GM18870 (cell line): Measurements from ENCODE around the gene STT3A.
"Not testable (repeated sequence)": the region's sequence is repeated elsewhere in the genome, so short reads cannot be mapped to it uniquely, and the experiment has no call there.

ENCODE experiments used
- ATAC-seq: cut with Tn5 transposase; IDR thresholded peaks from one replicate; pipeline ENCODE4 v1.9.1; 2021; ENCODE audit warnings: moderate library complexity; ENCODE audit not compliant: unreplicated experiment

Gene STT3A

DNA sequence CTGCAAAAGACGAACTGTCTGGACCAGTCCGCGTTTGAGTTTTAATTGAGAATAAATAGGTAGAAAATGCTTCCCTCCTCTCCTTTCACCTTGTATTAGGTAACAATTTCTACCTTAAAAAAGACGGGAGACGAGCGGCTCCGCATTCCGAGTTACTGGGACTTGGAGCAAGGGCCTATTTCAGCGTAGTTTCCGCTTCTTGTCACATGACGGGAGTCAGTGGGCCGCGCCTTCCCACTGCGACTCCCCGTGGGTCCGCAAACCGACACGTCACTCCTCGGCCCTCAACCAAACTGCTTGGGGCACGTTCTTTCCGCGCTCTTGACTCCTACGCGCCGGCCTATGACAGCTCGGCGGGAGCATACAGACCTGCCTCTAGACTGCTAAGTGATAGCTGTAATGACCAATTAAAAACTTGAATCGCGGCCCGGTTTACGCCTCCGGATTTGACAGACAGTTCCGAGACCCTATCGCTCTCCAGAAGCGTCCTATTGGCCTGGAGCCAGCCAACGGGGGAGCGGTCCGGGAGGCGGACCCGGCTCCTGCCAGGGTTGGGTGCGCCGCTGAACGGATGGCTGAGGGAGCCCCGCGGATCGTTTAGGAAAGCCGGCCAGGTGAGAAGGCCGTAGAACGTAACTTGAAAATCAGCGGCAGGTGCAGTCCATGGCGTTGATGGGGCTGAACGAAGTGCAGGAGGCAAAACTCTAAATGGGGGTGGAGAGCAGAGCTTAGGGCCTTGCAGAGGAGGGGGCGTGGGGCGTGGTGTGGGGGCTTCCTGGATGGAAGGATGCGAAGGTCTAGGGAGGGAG is at the start of gene STT3A:
Gene STT3A, plus strand, starts transcription at position 548 of the 809 bp plus-strand sequence. CDS start 3,064 bp downstream, outside the sequence.
- ATAC-seq, result peak; percentile 98

DNA sequence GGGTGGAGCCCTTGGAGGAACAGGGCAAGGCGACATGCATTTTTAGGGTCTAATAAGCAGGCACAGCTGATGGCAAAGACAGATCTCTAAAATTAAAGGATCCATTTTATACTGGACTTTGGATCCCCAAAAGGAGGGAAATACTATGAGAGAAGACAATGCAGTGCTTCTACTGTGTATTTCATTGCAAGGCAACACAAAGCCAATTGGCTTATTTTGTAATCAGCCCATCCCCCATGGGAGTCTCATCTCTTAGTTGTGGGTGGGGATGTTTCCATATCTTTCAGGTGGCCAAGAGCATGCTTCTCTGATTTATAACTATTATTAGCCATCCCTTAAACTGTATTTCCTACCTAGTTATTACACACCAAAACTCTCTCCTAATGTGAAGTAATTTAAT is 41.9 kb upstream of the STT3A start:
- no peak for ATAC-seq

DNA sequence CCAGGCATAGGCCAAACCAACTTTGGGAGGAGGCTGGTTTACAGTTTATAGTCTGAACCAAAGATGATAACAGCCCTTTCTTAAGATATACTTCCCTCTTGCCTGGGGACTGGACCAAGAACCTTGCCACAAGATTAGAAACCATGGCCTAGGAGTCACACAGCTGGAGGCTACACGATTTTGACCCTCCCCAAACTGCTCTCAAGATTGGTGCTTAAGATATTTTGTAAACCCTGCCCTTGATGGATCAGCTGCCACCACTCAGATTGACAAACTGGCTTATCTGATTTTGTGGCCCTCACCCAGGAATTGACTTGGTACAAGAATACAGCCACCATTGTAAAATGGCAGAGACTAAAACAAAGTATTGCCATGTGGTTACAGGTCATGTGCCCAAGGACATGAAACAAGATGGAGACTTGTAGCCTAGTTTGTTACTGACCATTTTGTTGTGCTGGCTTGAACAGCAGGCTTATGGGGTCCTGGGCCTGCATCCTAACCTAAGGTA is 40.8 kb upstream of the STT3A start:
- no peak for ATAC-seq

DNA sequence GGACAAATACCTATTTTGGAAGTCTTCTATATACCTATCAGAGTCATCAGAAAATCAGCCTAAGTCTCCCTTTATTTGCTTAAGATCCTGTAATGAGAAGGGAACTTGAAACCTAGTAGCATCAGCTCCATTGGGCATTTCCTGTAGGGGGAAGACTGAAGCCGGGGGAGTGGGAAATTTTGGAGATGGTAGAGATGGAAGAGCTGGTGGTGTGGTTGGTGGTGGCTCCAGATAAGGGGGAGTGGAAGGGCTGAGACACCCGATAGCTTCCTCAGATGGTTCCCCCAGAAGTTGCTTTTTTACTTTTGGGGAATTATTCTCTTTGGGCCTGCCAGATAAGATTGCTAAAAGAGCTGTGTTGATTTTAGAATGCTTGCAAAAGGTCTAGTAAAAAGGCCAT is 39.7 kb upstream of the STT3A start:
- ATAC-seq, result no peak

DNA sequence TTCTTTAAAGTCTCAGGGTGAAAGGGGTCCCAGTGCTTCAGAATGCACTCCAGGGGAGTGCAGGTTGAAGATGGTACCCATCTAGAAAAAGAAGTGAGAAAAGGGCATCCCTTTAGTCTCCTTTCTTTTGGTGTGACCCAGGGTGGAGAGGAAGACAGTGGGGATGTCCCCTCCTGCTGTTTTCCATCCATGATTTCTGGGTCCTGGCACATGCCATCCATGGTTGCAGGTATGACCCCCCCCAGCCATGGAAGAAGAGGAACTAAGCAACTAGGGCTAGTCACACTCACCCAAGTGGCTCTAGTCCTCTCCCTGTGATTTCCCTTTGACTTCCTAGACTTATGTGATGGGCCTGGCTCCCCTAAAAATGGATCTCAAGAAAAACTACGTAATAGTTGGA is 39.3 kb upstream of the STT3A start:
- ATAC-seq, result no peak

DNA sequence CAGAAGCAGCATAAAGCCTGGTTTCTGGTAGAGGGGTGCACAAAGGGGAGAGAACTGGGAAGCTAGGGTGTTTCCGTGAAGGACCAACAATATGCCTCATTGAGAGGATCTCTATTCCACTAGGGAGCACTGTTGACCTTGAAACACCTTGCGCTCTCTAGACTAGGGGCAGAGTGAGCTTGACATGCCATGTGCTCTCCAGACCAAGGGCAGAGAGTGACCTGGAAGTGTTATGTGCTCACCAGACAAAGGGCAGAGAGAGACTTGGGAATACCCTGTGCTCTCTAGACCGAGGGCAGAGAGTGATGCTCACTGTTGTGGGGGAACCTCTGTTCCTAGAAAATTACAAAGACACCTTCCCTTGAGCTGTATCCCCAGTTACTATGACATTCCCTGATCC is 38.6 kb upstream of the STT3A start:
- ATAC-seq, result no peak

DNA sequence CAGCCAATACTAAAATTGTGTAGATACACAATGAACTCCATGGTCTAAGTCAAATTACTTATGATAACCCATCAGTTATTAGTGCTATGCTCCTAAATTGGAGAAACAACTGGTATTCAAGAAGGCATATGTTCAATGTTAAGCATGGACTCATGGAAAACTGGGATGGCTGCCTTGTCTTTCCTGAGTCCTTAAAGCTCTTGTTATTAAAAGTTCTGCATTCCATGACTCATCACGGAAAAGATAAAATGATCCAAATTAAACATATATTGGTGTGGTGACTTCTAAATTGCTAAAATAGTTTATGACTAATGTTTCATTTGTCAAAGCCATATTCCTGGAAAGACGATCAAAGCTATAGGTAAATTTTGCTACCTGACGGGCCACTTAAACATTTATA is 32.8 kb upstream of the STT3A start:
- no peak for ATAC-seq

DNA sequence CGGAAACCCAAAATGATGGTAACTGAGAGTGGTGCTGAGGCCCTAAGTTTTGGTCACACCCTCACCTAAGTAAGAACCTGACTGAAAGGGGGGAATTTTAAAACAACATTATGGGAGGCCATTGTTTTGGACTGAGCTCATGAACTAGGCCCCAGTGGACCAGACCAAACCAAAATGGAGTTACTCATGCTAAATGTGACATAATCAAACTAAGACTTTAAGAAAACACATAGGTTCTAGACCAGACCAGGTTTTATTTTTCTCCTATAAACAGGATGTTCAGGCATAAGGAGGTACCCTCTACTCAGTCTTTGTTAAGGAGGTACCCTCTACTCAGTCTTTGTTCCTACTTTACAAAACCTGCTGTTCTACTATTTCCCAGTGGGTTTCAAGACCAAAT is 30.7 kb upstream of the STT3A start:
- no peak for ATAC-seq

DNA sequence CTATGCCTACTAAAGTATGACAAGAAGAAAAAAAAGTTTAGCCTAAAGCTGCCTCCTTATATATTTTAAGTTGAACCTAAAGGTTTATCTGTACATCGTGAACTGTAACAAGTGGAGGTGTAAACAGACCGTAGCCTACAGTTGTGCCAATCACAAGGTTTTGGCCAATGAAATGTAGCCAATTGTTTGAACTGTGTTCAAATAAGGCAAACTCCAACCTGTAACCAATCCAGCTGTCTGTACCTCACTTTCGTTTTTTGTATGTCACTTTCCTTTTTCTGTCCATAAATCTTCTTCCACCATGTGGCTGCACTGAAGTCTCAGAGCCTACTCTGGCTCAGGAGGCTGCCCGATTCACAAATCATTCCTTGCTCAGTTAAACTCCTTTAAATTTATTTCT is 30.2 kb upstream of the STT3A start:
- ATAC-seq, result no peak

DNA sequence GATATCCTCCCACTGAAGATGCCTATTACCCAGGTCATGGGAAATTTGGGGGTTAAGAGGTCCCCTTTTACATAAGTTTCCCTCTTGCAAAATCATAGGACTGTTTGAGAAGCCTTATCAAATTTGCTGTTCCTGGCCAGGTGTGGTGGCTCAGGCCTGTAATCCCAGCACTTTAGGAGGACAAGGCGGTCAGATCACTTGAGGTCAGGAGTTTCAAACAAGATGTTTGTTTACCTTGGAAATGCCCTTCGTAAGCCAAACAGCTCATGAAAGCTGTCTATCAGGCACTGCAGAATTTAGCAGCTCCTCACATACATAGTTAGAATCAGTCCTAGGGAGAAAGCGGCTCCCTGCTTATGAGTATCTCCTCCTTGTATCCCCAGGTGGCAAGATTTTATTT is 28.3 kb upstream of the STT3A start:
- ATAC-seq, result no peak

DNA sequence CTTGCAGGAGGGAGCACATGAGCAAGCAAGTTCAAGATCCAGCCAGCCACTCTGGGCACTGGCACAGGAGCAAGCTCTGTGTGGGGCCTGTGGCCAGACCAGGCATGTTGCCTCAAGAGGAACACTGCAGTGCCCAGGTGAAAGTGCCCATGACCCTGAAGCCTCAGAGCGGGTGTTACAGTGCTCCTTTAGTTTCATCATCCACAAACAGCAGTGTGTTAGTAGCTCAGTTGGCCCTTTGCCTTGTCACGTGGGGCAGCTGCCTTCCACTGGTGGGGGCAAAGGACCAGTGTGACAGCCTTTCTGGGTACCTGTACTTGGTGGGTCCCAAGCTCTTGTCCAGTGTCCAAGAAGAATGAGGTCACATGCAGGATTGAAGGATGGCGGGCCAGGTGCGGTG is 26.4 kb upstream of the STT3A start:
- ATAC-seq, result no peak

DNA sequence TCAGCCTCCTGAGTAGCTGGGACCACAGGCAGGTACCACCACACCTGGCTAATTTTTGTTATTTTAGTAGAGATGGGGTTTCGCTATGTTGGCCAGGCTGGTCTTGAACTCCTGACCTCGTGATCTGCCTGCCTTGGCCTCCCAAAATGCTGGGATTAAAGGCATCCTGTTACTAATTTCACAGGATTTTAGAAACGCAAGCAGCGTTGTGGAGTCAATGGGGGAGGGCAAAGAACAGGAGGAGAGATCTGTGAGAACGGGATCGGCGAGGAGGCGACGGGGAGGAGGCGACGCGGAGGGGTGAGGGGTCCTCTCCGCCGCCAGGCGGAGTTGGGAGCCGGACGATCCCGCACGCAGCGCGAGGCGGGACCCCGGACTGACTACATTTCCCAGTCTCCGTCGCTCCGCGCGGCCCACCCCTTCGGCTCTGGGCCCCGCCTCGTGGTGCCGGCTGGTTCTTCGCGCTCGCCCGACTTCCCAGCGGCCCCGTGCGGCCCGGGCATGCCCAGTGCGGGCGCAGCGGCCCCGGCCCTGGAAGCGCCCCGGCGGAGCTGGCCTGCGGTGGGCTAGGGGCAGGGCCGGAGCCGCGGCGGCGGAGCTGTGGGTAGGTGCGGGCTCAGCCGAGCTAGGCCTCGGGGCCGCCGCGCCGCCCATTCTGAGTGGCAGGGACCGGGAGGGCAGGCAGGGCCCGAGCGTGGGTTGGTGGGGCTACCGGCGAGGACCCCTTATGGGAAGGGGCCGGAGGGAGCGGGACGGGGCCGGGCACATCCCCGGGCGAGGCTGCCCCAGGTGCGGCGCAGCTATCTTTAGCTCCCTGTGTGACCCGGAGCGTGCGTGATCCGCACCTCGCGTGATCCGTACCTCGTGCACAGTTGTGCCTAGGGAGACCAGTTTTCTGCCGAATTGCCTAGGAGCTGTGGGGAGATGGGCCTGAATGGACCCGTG is 23.4 kb upstream of the STT3A start, which contains the start of gene EI24:
Gene EI24, plus strand, starts transcription at position 508 of the 945 bp plus-strand sequence. CDS start 3,051 bp downstream, outside the sequence.
- ATAC-seq, result peak; percentile 83

DNA sequence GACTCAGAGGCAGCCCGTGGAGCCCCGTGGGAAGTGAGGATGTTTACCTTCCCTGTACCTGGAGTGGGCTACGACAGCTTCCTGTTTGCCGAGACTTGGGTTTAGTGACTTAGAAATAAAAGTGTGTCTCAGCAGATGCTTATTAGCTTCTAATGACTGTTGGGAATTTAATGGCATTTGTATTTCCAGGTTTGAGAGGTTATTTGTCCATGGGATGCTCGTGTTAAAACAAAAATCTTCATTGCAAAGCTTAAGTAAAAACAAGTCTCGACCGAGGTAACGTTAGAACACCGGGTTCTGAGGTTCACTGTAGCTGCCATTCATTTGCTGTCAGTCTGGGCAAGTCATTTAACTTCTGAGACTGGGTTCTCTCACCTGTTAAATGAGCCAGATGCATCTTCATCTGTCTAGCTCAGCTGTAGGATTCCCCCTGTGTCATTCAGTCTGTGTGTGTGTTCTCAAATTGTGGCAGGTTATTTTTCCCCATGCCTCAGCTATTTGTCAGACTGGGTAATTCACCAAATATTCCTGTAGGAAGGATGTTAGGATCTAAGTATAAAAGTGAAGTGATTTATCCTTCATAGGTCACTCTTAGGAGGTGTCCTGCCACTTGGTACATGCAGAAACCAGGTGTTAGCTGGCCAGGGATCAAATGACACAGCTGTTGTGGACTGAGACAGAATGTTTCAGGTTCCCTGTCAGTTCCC is 22.6 kb upstream of the STT3A start:
- ATAC-seq, result peak; percentile 33

DNA sequence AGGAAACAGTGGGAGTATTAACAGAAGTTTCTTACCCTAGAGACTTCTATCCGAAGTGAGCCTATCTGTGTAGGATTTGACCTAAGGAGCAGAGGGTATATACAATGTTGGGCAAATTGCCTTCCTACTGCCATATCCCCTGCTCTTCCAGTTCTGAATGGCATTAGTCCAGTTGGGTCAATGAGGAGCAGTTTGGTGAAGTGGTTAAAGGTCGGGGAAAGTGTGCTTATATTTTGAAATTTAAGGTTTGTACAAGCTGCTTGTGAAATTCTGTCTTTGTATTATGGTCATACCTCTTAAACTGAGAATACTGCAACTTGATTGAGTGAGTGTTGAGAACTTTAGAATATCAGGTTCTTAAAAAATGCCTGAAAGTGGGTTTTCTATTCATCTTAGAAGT is 21.7 kb upstream of the STT3A start:
- no peak for ATAC-seq

DNA sequence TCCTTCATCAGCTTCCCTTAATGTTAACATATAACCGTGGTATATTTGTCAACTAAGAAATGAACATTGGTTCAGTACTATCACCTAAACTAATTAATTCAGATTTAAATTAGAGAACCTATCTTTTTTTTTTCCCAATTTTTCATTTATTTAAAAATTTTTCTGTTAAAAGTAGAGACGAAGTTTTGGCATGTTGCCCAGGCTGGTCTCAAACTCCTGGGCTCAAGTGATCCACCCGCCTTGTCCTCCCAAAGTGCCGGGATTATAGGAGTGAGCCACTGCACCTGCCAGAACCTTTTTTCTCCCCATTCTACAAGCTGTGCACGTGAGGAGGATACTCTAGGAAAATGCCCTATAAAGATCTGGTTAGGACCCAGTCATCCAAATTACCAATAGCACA is 19.7 kb upstream of the STT3A start:
- ATAC-seq, result no peak

DNA sequence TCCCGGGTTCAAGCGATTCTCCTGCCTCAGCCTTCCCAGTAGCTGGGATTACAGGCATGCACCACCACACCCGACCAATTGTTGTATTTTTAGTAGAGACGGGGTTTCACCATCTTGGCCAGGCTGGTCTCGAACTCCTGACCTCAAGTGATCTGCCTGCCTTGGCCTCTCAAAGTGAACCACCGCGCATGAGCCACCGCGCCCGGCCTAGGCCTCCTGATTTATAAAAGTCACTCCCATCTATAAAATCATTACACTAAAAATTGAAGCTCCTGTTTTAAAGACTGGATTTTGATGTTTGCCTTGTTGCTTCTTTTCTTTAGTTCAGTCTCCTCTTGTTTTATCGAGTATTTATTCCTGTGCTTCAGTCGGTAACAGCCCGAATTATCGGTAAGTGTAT is 15.5 kb upstream of the STT3A start:
- ATAC-seq, result not testable (repeated sequence)

DNA sequence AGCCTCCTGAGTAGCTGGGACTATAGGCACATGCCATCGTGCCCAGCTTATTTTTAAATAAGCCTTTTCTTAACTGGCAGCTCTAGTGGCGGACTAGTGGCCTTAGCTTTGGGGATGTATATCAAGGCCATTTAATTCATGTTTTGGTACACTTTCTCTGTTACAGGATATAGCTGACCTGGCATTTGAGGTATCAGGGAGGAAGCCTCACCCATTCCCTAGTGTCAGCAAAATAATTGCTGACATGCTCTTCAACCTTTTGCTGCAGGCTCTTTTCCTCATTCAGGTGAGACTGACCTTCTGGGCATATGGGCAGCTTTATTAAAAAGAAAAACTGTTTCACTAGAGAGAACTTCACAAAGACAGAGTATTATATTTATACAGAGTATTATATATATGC is 13.9 kb upstream of the STT3A start:
- ATAC-seq, result no peak

DNA sequence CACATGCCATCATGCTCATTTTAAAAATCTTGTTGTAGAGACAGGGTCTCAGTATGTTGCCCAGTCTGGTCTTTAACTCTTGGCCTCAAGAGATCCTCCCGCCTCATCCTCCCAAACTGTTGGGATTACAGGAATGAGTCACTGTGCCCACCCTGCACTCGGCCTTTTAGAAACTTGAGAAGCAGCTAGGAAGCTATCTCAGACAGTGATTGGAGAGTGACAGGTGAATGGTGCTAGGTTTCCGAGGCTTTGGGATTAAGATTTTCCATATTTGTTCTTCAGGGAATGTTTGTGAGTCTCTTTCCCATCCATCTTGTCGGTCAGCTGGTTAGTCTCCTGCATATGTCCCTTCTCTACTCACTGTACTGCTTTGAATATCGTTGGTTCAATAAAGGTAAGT is 12.8 kb upstream of the STT3A start:
- no peak for ATAC-seq

DNA sequence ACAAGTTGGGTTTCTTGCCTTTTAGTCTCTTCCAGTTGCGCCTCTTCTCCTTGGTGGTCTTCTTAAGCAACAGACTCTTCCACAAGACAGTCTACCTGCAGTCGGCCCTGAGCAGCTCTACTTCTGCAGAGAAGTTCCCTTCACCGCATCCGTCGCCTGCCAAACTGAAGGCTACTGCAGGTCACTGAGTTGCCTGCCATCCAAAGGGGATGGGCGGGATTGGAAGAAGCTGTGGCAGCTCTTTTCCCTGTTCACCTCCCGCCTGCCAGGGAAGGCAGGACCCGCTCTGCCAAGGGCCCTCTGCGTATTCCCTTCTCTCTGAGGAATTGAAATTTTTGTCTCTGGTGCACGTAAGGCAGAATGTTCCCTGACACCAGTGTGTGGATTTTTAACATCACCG is 9.2 kb upstream of the STT3A start:
- no peak for ATAC-seq

DNA sequence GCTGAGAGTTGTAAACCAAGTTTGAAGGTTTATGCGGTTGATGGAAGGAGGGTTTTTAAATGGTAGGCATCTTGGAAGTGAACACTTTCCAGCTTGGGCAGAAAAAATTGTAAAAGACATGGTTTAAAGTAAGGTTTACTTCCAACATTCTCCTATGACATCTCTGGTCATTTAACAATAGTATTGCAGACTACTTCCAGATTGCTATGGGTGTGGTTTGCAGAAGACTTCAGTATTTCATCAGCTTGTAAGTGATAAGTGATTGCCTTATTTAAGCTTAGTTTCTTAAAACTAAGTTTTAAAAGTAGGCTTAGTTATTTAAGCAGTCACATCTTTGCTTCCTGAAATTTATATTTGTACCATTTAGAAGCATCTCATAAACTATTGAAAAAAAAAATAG is 7.2 kb upstream of the STT3A start:
- ATAC-seq, result no peak

DNA sequence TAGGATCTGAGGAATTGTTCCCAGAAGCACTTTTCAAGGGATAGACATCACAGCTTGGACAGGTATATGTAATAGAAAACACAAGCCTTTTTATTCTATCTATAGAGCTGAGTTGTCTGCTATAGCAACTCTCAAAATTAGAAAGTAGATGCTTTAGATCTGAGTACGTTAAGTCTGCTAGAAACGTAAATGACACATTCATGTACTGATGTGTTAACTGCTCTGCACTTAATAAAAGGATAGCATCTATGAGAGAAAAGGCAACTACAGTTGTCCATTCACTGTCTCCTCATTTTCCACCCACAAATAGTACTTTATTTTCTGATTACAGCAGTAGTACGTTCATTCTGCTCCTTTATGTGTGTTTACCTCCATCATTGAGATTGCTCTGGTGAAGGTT is 6.0 kb upstream of the STT3A start:
- no peak for ATAC-seq
